Measurements from ENCODE around the gene GNLY. TPM values are rescaled to one million over a fixed set of nuclear protein-coding genes. Genes with fewer than 3 reads are reported as not detected.

Gene GNLY
- total and polyA plus RNA-seq, 2 donors (not counting 3 experiments of a cell fraction or from before 2014, with no cell fraction given) = not detected

- dilution Hi-C loops (cut with MboI; ENCODE audit: extremely low pct_ligation_motif_present, low sequenced_read_pairs) (no loop called here), intact Hi-C loops (cut with micrococcal nuclease) (no loop called here)
- no peak overlapping the region for H3K4me3 ChIP-seq (replicated peaks in 1 of 3; ENCODE audit: insufficient read depth in 1 of 3, low read depth in 1 of 3, low read length in 3 of 3)
- H3K36me3 ChIP-seq (ENCODE audit: control insufficient read depth in 2 of 2, extremely low read depth in 1 of 2, insufficient read depth in 2 of 2, low read length in 2 of 2) = no peaks in the 10 kb centered on the region
- H2AFZ ChIP-seq (ENCODE audit: low read depth, low read length) = no peak overlapping the region
- CTCF ChIA-PET = no interaction called here
- no TSS peak for BruUV-seq (replicated peaks)
- H3K9ac ChIP-seq (replicated peaks; ENCODE audit: extremely low read depth, insufficient read depth, low read length) = no peak overlapping the region
- H3K9me1 ChIP-seq (replicated peaks; ENCODE audit: control insufficient read depth, extremely low read depth, insufficient read depth, low read length) = no peaks in the 10 kb centered on the region
- H3K4me2 ChIP-seq (ENCODE audit: insufficient read depth, low read length) = no peak overlapping the region
- DNase-seq (ENCODE audit: low read depth, low spot score) = no peak
- H3K27ac ChIP-seq (ENCODE audit: insufficient read depth, low read depth, low read length) = no peak overlapping the region
- peaks cover 8% of the 10 kb centered on the region for H3K4me1 ChIP-seq (ENCODE audit: control insufficient read depth, extremely low read depth, insufficient read depth, low read length)
- TF ChIP-seq EZH2 (IDR thresholded peaks at IDR 0.05; ENCODE audit: borderline replicate concordance, low read depth, low read length, severe bottlenecking) (no peak), GATA2 (IDR thresholded peaks at IDR 0.05; ENCODE audit: insufficient read depth, insufficient read length, low read depth, low read length) (no peak), CTCF (IDR thresholded peaks at IDR 0.05; ENCODE audit: extremely low read depth in 1 of 2, insufficient read depth in 1 of 2, low read depth in 1 of 2, low read length in 2 of 2) (no peak), JUN (IDR thresholded peaks at IDR 0.05; ENCODE audit: borderline replicate concordance, insufficient read depth, insufficient read length, low read depth) (no peak), MAX (IDR thresholded peaks at IDR 0.05; ENCODE audit: insufficient read depth, insufficient read length) (no peak), POLR2AphosphoS5 (IDR thresholded peaks at IDR 0.05; ENCODE audit: insufficient read depth, low read depth, low read length) (no peak), MYC (IDR thresholded peaks at IDR 0.05; ENCODE audit: low read depth, low read length) (no peak), POLR2A (IDR thresholded peaks at IDR 0.05; ENCODE audit: low read depth, low read length) (no peak), FOS (IDR thresholded peaks at IDR 0.05; ENCODE audit: borderline replicate concordance, insufficient read depth, low read length) (no peak)
- no peaks in the 10 kb centered on the region for H3K9me3 ChIP-seq (replicated peaks; ENCODE audit: control insufficient read depth, insufficient read depth, low read length)
- POLR2A ChIA-PET = no interaction called here
- no peaks in the 10 kb centered on the region for H4K20me1 ChIP-seq (replicated peaks; ENCODE audit: control insufficient read depth, extremely low read depth, insufficient read depth, low read length)
- FAIRE-seq = no peak
- H3K27me3 ChIP-seq (ENCODE audit: control insufficient read depth in 2 of 2, insufficient read depth in 2 of 2, low read length in 2 of 2) = no peaks in the 10 kb centered on the region
- no peaks in the 10 kb centered on the region for H3K79me2 ChIP-seq (ENCODE audit: control insufficient read depth, insufficient read depth, low read length)
Observed at GRCh38 chr2:85667561-85668008, 26.6 kb upstream of the GNLY start.

Measured in endothelial cell of umbilical vein (primary cell).